ENCODE results near the gene DNAJC9.

DNAJC9 gene

GRCh38 chr10:73264423-73264822 is 17.4 kb upstream of the DNAJC9 start (continued):
- TF ChIP-seq ZNF394 (tag by site-specific recombination; IDR thresholded peaks at IDR 0.05; ENCODE audit: borderline replicate concordance) (no peak), SCRT1 (tag by site-specific recombination; IDR thresholded peaks at IDR 0.05; ENCODE audit: borderline replicate concordance) (no peak)

GRCh38 chr10:73263693-73264347 is 16.8 kb upstream of the DNAJC9 start:
- no peak overlapping the region for H3K4me3 ChIP-seq (ENCODE audit: low read depth, low read length)
- ChIA-PET POLR2A (interaction anchor here (0.6 to 2.2 kb wide), 3 partner anchors 12 to 17 kb away, joined by 3 to 10 read pairs (median 4); partner anchors contain the start of genes DNAJC9 and MRPS16), CTCF (interaction anchor here (0.5 to 1.8 kb wide), 22 partner anchors 9 to 473 kb away, joined by 3 to 21 read pairs (median 4); partner anchors contain the start of genes DNAJC9 and MRPS16)
- no peaks in the 10 kb centered on the region for H3K9me3 ChIP-seq (ENCODE audit: control insufficient read depth, insufficient read depth, low read depth, low read length)
- no peak overlapping the region for H3K27ac ChIP-seq (ENCODE audit: extremely low read depth, low read depth, low read length)
- no peaks in the 10 kb centered on the region for H3K4me1 ChIP-seq (ENCODE audit: control insufficient read depth, insufficient read depth, low read length)
- no peaks in the 10 kb centered on the region for H3K36me3 ChIP-seq (ENCODE audit: control insufficient read depth in 2 of 2, insufficient read depth in 1 of 2, low read length in 2 of 2)
- no peak for TF ChIP-seq ZNF404 (tag by site-specific recombination; IDR thresholded peaks at IDR 0.05)
- no peak for TF ChIP-seq ZBTB8A (tag by site-specific recombination; IDR thresholded peaks at IDR 0.05)
- no peak for TF ChIP-seq ZNF843 (tag by site-specific recombination; IDR thresholded peaks at IDR 0.05)
- no peak for TF ChIP-seq ZNF473 (tag by site-specific recombination; IDR thresholded peaks at IDR 0.05)
- no peak for TF ChIP-seq TRIM28 (IDR thresholded peaks at IDR 0.05; ENCODE audit: borderline replicate concordance, low read length)
- peak; percentile 67 for TF ChIP-seq ZNF335 (tag by site-specific recombination; conservative IDR thresholded peaks at IDR 0.05)
- TF ChIP-seq ZBTB20 (tag by site-specific recombination; IDR thresholded peaks at IDR 0.05), result no peak
- no peak for TF ChIP-seq MYNN (tag by site-specific recombination; IDR thresholded peaks at IDR 0.05; ENCODE audit: borderline replicate concordance)
- 0 out of 2 replicates have a peak, but pooled peaks have one; percentile 15 for TF ChIP-seq PRDM1 (tag by site-specific recombination; IDR thresholded peaks at IDR 0.05)
- no peak for TF ChIP-seq ZBTB17 (tag by site-specific recombination; IDR thresholded peaks at IDR 0.05)
- TF ChIP-seq ZSCAN23 (tag by site-specific recombination; IDR thresholded peaks at IDR 0.05), result no peak
- TF ChIP-seq ZBTB6 (tag by site-specific recombination; IDR thresholded peaks at IDR 0.05), result no peak
- TF ChIP-seq KLF17 (tag by site-specific recombination; IDR thresholded peaks at IDR 0.05), result no peak
- no peak for TF ChIP-seq ZNF433 (tag by site-specific recombination; IDR thresholded peaks at IDR 0.05; ENCODE audit: low read depth)
- TF ChIP-seq ZNF341 (tag by site-specific recombination; IDR thresholded peaks at IDR 0.05; ENCODE audit: low read depth), result no peak
- TF ChIP-seq ZNF2 (tag by site-specific recombination; IDR thresholded peaks at IDR 0.05), result peak; percentile 70; the same call in 1 of the 2 replicates
- TF ChIP-seq PRDM10 (tag by site-specific recombination; IDR thresholded peaks at IDR 0.05), result no peak
- no peak for TF ChIP-seq ZBTB1 (tag by site-specific recombination; IDR thresholded peaks at IDR 0.05)
- no peak for TF ChIP-seq ZNF521 (tag by site-specific recombination; IDR thresholded peaks at IDR 0.05)
- TF ChIP-seq ZNF645 (tag by site-specific recombination; IDR thresholded peaks at IDR 0.05), result no peak
- no peak for TF ChIP-seq ZNF202 (tag by site-specific recombination; IDR thresholded peaks at IDR 0.05; ENCODE audit: borderline replicate concordance)
- no peak for TF ChIP-seq ZNF292 (tag by site-specific recombination; IDR thresholded peaks at IDR 0.05; ENCODE audit: borderline replicate concordance, low read depth)
- TF ChIP-seq RBAK (tag by site-specific recombination; IDR thresholded peaks at IDR 0.05), result no peak
- no peak for TF ChIP-seq ZSCAN5A (tag by site-specific recombination; IDR thresholded peaks at IDR 0.05)
- peak; percentile 65 for TF ChIP-seq ZNF654 (tag by site-specific recombination; IDR thresholded peaks at IDR 0.05; ENCODE audit: low read depth)
